ENCODE data around the gene NTRK2. TPM values are rescaled to one million over a fixed set of nuclear protein-coding genes. Genes with fewer than 3 reads are reported as not detected.

The NTRK2 gene
- total RNA-seq, 1 experiment from 2014 or later: not detected

GRCh38 chr9:84794981-84795637 is 125.6 kb downstream of the NTRK2 start:
- ChIA-PET POLR2A (no interaction called here), RAD21 (ENCODE audit: low non-redundant PET in 1 of 2, low total read pairs in 2 of 2, uncharacterized antibody in 2 of 2, unreplicated experiment in 2 of 2) (no interaction called here)

More at GRCh38 chr9:84794981-84795637, 125.6 kb downstream of the NTRK2 start:
- Histone ChIP-seq H3K4me3 (replicated peaks in 1 of 2; ENCODE audit: low read depth in 1 of 2, low read length in 2 of 2) (no peak overlapping the region), H3K27ac (ENCODE audit: low read depth, low read length) (no peak overlapping the region), H3K9me3 (ENCODE audit: control insufficient read depth in 1 of 2, insufficient read depth in 1 of 2, low read depth in 1 of 2, low read length in 2 of 2) (no peaks in the 10 kb centered on the region), H3K4me1 (ENCODE audit: control insufficient read depth in 1 of 2, insufficient read depth in 2 of 2, low read length in 2 of 2) (peaks cover 0 to 2% of the 10 kb centered on the region in 2 experiments; a peak in 1 of 4 replicates), H3K9ac (ENCODE audit: low read length) (no peak overlapping the region), H3K4me2 (ENCODE audit: low read length) (no peak overlapping the region), H3K9me2 (ENCODE audit: insufficient read depth) (no peaks in the 10 kb centered on the region), H3K36me3 (ENCODE audit: control insufficient read depth in 1 of 2, insufficient read depth in 2 of 2, low read length in 2 of 2) (no peaks in the 10 kb centered on the region), H3K79me2 (ENCODE audit: insufficient read depth, low read length) (no peaks in the 10 kb centered on the region), H4K20me1 (ENCODE audit: insufficient read depth) (no peaks in the 10 kb centered on the region), H2AFZ (ENCODE audit: low read depth, low read length, poor library complexity, severe bottlenecking) (no peak overlapping the region), H3K27me3 (ENCODE audit: insufficient read depth, low read length) (peaks cover 15% of the 10 kb centered on the region)
- TF ChIP-seq MAX (IDR thresholded peaks at IDR 0.05) (no peak), SRF (IDR thresholded peaks at IDR 0.05; ENCODE audit: low read depth) (no peak), RAD21 (IDR thresholded peaks at IDR 0.05; ENCODE audit: low read depth) (no peak), SP1 (IDR thresholded peaks at IDR 0.05; ENCODE audit: low read depth) (no peak), CBX3 (IDR thresholded peaks at IDR 0.05; ENCODE audit: low read depth) (no peak), REST (IDR thresholded peaks at IDR 0.05; ENCODE audit: low read depth) (no peak), ELF1 (IDR thresholded peaks at IDR 0.05; ENCODE audit: borderline replicate concordance, low read depth) (no peak)
- BruUV-seq (replicated peaks): no TSS peak
- intact Hi-C loops (cut with micrococcal nuclease): no loop called here
- no peak for ATAC-seq
- CTCF ChIA-PET: no interaction called here
- no peak for DNase-seq (ENCODE audit: low read depth, low spot score)

Data from HCT116 (cell line).